DOHH2 (cell line): ENCODE data around the gene ZNF385C.

Experiments
- H3F3A ChIP-seq: fragments of 200-600 bp; sonication (generic), shearing (Covaris generic); 2 replicates; pipeline ENCODE4 v1.6.0; 2016; ENCODE audit warnings: antibody characterized with exemption, mild to moderate bottlenecking; ENCODE audit not compliant: control insufficient read depth, insufficient read depth
- H3K27ac ChIP-seq: fragments of 200-600 bp; sonication (generic); 2 replicates; pipeline ENCODE4 v1.5.1; 2014; ENCODE audit warnings: low read depth, mild to moderate bottlenecking, low read length, moderate library complexity
- H3K27me3 ChIP-seq: fragments of 200-600 bp; sonication (generic); 2 replicates; pipeline ENCODE4 v1.6.1; 2014; ENCODE audit warnings: mild to moderate bottlenecking, low read length, mixed read lengths; ENCODE audit not compliant: control insufficient read depth
- H3K36me3 ChIP-seq: fragments of 200-600 bp; sonication (generic); 2 replicates; pipeline ENCODE4 v1.6.1; 2014; ENCODE audit warnings: mild to moderate bottlenecking, low read length, moderate library complexity, mixed read lengths; ENCODE audit not compliant: control insufficient read depth
- H3K4me1 ChIP-seq: fragments of 200-600 bp; sonication (generic); 2 replicates; pipeline ENCODE4 v1.6.1; 2014; ENCODE audit warnings: mild to moderate bottlenecking, low read length, mixed read lengths; ENCODE audit not compliant: control insufficient read depth
- H3K4me2 ChIP-seq: fragments of 200-600 bp; sonication (generic); 2 replicates; pipeline ENCODE4 v1.6.0; 2014; ENCODE audit warnings: mild to moderate bottlenecking, low read length, moderate library complexity
- H3K4me3 ChIP-seq: fragments of 200-600 bp; sonication (generic); 2 replicates; pipeline ENCODE4 v1.5.1; 2014; ENCODE audit warnings: mild to moderate bottlenecking, low read length, mixed read lengths
- H3K79me2 ChIP-seq: fragments of 200-600 bp; sonication (generic); 2 replicates; pipeline ENCODE4 v1.6.1; 2014; ENCODE audit warnings: mild to moderate bottlenecking, low read length, mixed read lengths; ENCODE audit not compliant: control insufficient read depth
- H3K9me2 ChIP-seq: fragments of 200-600 bp; sonication (generic); replicated peaks from 2 replicates; pipeline ENCODE4 v1.6.1; 2014; ENCODE audit warnings: mild to moderate bottlenecking, low read length, mixed read lengths; ENCODE audit not compliant: control insufficient read depth
- H3K9me3 ChIP-seq: fragments of 200-600 bp; sonication (generic); 2 replicates; pipeline ENCODE4 v1.6.1; 2014; ENCODE audit warnings: antibody characterized with exemption, low read length, mixed read lengths; ENCODE audit not compliant: control insufficient read depth, insufficient read depth
- H4K20me1 ChIP-seq: fragments of 200-600 bp; sonication (generic); 2 replicates; pipeline ENCODE4 v1.6.0; 2014; ENCODE audit warnings: low read depth, mild to moderate bottlenecking, antibody characterized with exemption, low read length, moderate library complexity; ENCODE audit not compliant: control insufficient read depth, insufficient read depth
- EZH2phosphoT487 ChIP-seq: fragments of 200-600 bp; sonication (generic); IDR thresholded peaks from 2 replicates; pipeline ENCODE4 v1.6.1; 2017; ENCODE audit warnings: borderline replicate concordance, mild to moderate bottlenecking, antibody characterized with exemption, low read length, moderate library complexity, mixed read lengths
- TF ChIP-seq, protein P1 (sequence below): fragments of 200-600 bp; sonication (generic); IDR thresholded peaks from one replicate; pipeline ENCODE4 v1.5.1; 2014; ENCODE audit warnings: antibody characterized with exemption, mild to moderate bottlenecking, low read depth, low read length; ENCODE audit not compliant: poor library complexity, severe bottlenecking

ZNF385C gene

DNA sequence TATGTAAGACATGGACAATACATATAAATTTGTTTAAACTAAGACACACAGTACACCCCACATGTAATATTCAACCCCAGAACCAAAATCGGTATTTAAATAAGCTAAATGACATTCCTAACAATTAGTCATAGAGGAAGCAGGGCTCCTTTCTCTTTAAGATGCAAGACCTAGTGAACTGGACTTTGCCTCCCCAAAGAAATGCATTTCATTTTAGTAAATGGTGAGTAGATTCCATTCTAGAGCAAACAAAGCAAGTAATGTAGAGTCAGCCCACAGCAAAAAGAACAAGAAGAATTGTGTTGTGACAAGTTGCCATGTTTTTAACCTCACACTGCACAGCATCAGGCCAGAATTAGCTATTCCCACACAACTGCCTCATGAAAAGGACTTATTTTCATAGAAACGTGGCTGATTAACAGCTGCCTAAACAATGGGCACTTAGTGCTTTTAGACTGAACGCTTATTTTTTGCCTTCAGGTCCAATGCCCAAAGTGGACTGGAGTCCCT is 95.4 kb downstream of the ZNF385C start:
- H3K79me2 ChIP-seq = peaks cover 77% of the 10 kb centered on the region
- H3K4me2 ChIP-seq = no peak overlapping the region
- peaks cover 6% of the 10 kb centered on the region for H3K4me1 ChIP-seq
- peaks cover 62% of the 10 kb centered on the region for H3K36me3 ChIP-seq
- H3K9me2 ChIP-seq = no peaks in the 10 kb centered on the region
- no peaks in the 10 kb centered on the region for H3K27me3 ChIP-seq
- H4K20me1 ChIP-seq = 0 out of 2 replicates have a peak, but pooled peaks cover 3% of the 10 kb centered on the region
- TF ChIP-seq, protein P1, sequence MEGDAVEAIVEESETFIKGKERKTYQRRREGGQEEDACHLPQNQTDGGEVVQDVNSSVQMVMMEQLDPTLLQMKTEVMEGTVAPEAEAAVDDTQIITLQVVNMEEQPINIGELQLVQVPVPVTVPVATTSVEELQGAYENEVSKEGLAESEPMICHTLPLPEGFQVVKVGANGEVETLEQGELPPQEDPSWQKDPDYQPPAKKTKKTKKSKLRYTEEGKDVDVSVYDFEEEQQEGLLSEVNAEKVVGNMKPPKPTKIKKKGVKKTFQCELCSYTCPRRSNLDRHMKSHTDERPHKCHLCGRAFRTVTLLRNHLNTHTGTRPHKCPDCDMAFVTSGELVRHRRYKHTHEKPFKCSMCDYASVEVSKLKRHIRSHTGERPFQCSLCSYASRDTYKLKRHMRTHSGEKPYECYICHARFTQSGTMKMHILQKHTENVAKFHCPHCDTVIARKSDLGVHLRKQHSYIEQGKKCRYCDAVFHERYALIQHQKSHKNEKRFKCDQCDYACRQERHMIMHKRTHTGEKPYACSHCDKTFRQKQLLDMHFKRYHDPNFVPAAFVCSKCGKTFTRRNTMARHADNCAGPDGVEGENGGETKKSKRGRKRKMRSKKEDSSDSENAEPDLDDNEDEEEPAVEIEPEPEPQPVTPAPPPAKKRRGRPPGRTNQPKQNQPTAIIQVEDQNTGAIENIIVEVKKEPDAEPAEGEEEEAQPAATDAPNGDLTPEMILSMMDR = no peak
- H3K27ac ChIP-seq = no peak overlapping the region
- no peaks in the 10 kb centered on the region; the same call in 1 of the 2 replicates for H3F3A ChIP-seq
- no peak overlapping the region for H3K4me3 ChIP-seq
- no peaks in the 10 kb centered on the region for H3K9me3 ChIP-seq

- no peaks in the 10 kb centered on the region for H3K27me3 ChIP-seq
- H3K4me1 ChIP-seq = peaks cover 11% of the 10 kb centered on the region
- H3K27ac ChIP-seq = no peak overlapping the region
- no peaks in the 10 kb centered on the region; the same call in 1 of the 2 replicates for H3F3A ChIP-seq
- peaks cover 68% of the 10 kb centered on the region for H3K36me3 ChIP-seq
- H3K9me2 ChIP-seq = no peaks in the 10 kb centered on the region
- H3K9me3 ChIP-seq = no peaks in the 10 kb centered on the region
- H4K20me1 ChIP-seq = 0 out of 2 replicates have a peak, but pooled peaks cover 3% of the 10 kb centered on the region
- H3K79me2 ChIP-seq = peaks cover 71% of the 10 kb centered on the region
- H3K4me2 ChIP-seq = no peak overlapping the region
- no peak overlapping the region for H3K4me3 ChIP-seq
- no peak for TF ChIP-seq EZH2phosphoT487
Observed at GRCh38 chr17:42002175-42002791, 96.0 kb downstream of the ZNF385C start.

GRCh38 chr17:42001729-42002128 is 96.5 kb downstream of the ZNF385C start:
- Histone ChIP-seq H3K9me2 (no peaks in the 10 kb centered on the region), H3K79me2 (peaks cover 66% of the 10 kb centered on the region), H3K9me3 (no peaks in the 10 kb centered on the region), H3K36me3 (peaks cover 71% of the 10 kb centered on the region), H3K4me3 (no peak overlapping the region), H4K20me1 (0 out of 2 replicates have a peak, but pooled peaks cover 3% of the 10 kb centered on the region), H3K4me1 (peaks cover 17% of the 10 kb centered on the region), H3K27ac (no peak overlapping the region), H3K4me2 (no peak overlapping the region), H3K27me3 (no peaks in the 10 kb centered on the region), H3F3A (peaks cover 5% of the 10 kb centered on the region)
- TF ChIP-seq, protein P1 = no peak
- no peak for TF ChIP-seq EZH2phosphoT487

- H3K79me2 ChIP-seq = peaks cover 54% of the 10 kb centered on the region
- no peak overlapping the region for H3K4me3 ChIP-seq
- peaks cover 82% of the 10 kb centered on the region for H3K36me3 ChIP-seq
- H3F3A ChIP-seq = peaks cover 7% of the 10 kb centered on the region
- H3K9me2 ChIP-seq = no peaks in the 10 kb centered on the region
- H3K27ac ChIP-seq = no peak overlapping the region
- H3K27me3 ChIP-seq = no peaks in the 10 kb centered on the region
- no peak for TF ChIP-seq EZH2phosphoT487
- TF ChIP-seq, protein P1 = no peak
- 0 out of 2 replicates have a peak, but pooled peaks cover 3% of the 10 kb centered on the region for H4K20me1 ChIP-seq
- no peaks in the 10 kb centered on the region for H3K9me3 ChIP-seq
- H3K4me2 ChIP-seq = no peak overlapping the region
- H3K4me1 ChIP-seq = peaks cover 29% of the 10 kb centered on the region
Observed at GRCh38 chr17:42000413-42001133, 97.7 kb downstream of the ZNF385C start.
